NT2/D1 (cell line): ENCODE data around the gene SUGP2.

Experiments used
- SUZ12 ChIP-seq: IDR thresholded peaks from 2 replicates; pipeline ENCODE4 v1.6.1; 2011; ENCODE audit not compliant: insufficient read length, insufficient read depth; ENCODE audit errors: extremely low read depth
- YY1 ChIP-seq: IDR thresholded peaks from 2 replicates; pipeline ENCODE4 v1.6.1; 2011; ENCODE audit not compliant: insufficient read length, insufficient read depth

- TF ChIP-seq YY1: no peak
- no peak for TF ChIP-seq SUZ12
Measured at GRCh38 chr19:18993115-18993514, 40.2 kb downstream of the SUGP2 start.
